DND-41 (cell line): ENCODE data around the gene KCNC4.

Source experiments
- ATAC-seq: fragments of 200-7000 bp; cut with Tn5 transposase; 3 replicates; pipeline ENCODE4 v1.9.1; 2021; ENCODE audit warnings: low read depth; ENCODE audit not compliant: insufficient read depth
- DNase-seq: peaks from one replicate; pipeline ENCODE4 v3.0.0-alpha.2; 2020
- H2AFZ ChIP-seq: 2 replicates; pipeline ENCODE4 v1.6.0; 2012; ENCODE audit warnings: low read depth, low read length
- H3K27ac ChIP-seq: 2 replicates; pipeline ENCODE4 v1.5.1; 2012; ENCODE audit warnings: low read length, inconsistent platforms
- H3K27me3 ChIP-seq: fragments of 200-600 bp; sonication (generic); 2 replicates; pipeline ENCODE4 v1.6.0; 2012; ENCODE audit warnings: low read length, mild to moderate bottlenecking, inconsistent platforms; ENCODE audit not compliant: insufficient read depth, poor library complexity
- H3K36me3 ChIP-seq: 2 replicates; pipeline ENCODE4 v1.5.1; 2012; ENCODE audit warnings: low read length, inconsistent platforms; ENCODE audit not compliant: insufficient read depth
- H3K4me1 ChIP-seq: 2 replicates; pipeline ENCODE4 v1.5.1; 2012; ENCODE audit warnings: mild to moderate bottlenecking, low read length; ENCODE audit not compliant: insufficient read depth
- H3K4me2 ChIP-seq: 2 replicates; pipeline ENCODE4 v1.6.0; 2012; ENCODE audit warnings: mild to moderate bottlenecking, moderate library complexity, low read length, inconsistent platforms; ENCODE audit not compliant: insufficient read depth
- H3K4me3 ChIP-seq, 2 experiments: fragments of 200-600 bp in 1 of 2; shearing (Covaris generic) in 1 of 2; 2 replicates each; pipeline ENCODE4 v1.5.1; 2012 to 2016; ENCODE audit warnings: inconsistent platforms in 2 of 2, low read length in 2 of 2, mild to moderate bottlenecking in 2 of 2, low read depth in 1 of 2, moderate library complexity in 1 of 2
- H3K79me2 ChIP-seq: 2 replicates; pipeline ENCODE4 v1.6.0; 2012; ENCODE audit warnings: low read length, inconsistent platforms; ENCODE audit not compliant: insufficient read depth
- H3K9ac ChIP-seq: 2 replicates; pipeline ENCODE4 v1.6.0; 2012; ENCODE audit warnings: low read depth, mild to moderate bottlenecking, inconsistent platforms, low read length, moderate library complexity
- H3K9me3 ChIP-seq: 2 replicates; pipeline ENCODE4 v1.5.1; 2012; ENCODE audit warnings: low read length, moderate library complexity, mild to moderate bottlenecking, inconsistent platforms; ENCODE audit not compliant: insufficient read depth, severe bottlenecking
- H4K20me1 ChIP-seq: 2 replicates; pipeline ENCODE4 v1.6.0; 2012; ENCODE audit warnings: low read length; ENCODE audit not compliant: insufficient read depth
- EZH2 ChIP-seq: IDR thresholded peaks from 3 replicates; pipeline ENCODE4 v1.6.1; 2012; ENCODE audit warnings: borderline replicate concordance, low read depth, mild to moderate bottlenecking, moderate library complexity, low read length, inconsistent platforms; ENCODE audit not compliant: severe bottlenecking
- TF ChIP-seq, protein P1 (sequence below): IDR thresholded peaks from 2 replicates; pipeline ENCODE4 v1.5.1; 2012; ENCODE audit warnings: borderline replicate concordance, low read length, moderate library complexity, mild to moderate bottlenecking; ENCODE audit not compliant: poor library complexity, severe bottlenecking; ENCODE audit errors: extremely low read depth

KCNC4 gene

GRCh38 chr1:110224240-110224995, 14.3 kb downstream of the KCNC4 start:
- no peak overlapping the region for H2AFZ ChIP-seq
- H3K4me1 ChIP-seq, result no peaks in the 10 kb centered on the region
- no peak overlapping the region for H3K27ac ChIP-seq
- H3K79me2 ChIP-seq, result 0 out of 2 replicates have a peak, but pooled peaks cover 2% of the 10 kb centered on the region
- H3K4me3 ChIP-seq, result no peak overlapping the region
- H3K36me3 ChIP-seq, result peaks cover 85% of the 10 kb centered on the region
- H3K27me3 ChIP-seq, result no peaks in the 10 kb centered on the region
- DNase-seq (no peak), ATAC-seq (no peak)
- H3K9me3 ChIP-seq, result no peaks in the 10 kb centered on the region
- no peak overlapping the region for H3K9ac ChIP-seq
- peaks cover 44% of the 10 kb centered on the region for H4K20me1 ChIP-seq
- H3K4me2 ChIP-seq, result no peak overlapping the region
- TF ChIP-seq, protein P1, sequence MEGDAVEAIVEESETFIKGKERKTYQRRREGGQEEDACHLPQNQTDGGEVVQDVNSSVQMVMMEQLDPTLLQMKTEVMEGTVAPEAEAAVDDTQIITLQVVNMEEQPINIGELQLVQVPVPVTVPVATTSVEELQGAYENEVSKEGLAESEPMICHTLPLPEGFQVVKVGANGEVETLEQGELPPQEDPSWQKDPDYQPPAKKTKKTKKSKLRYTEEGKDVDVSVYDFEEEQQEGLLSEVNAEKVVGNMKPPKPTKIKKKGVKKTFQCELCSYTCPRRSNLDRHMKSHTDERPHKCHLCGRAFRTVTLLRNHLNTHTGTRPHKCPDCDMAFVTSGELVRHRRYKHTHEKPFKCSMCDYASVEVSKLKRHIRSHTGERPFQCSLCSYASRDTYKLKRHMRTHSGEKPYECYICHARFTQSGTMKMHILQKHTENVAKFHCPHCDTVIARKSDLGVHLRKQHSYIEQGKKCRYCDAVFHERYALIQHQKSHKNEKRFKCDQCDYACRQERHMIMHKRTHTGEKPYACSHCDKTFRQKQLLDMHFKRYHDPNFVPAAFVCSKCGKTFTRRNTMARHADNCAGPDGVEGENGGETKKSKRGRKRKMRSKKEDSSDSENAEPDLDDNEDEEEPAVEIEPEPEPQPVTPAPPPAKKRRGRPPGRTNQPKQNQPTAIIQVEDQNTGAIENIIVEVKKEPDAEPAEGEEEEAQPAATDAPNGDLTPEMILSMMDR, result no peak
- TF ChIP-seq EZH2, result no peak

- no peaks in the 10 kb centered on the region for H3K9me3 ChIP-seq
- no peak overlapping the region for H3K9ac ChIP-seq
- H3K4me1 ChIP-seq, result no peaks in the 10 kb centered on the region
- peaks cover 81% of the 10 kb centered on the region for H3K36me3 ChIP-seq
- no peak overlapping the region for H2AFZ ChIP-seq
- no peak overlapping the region for H3K27ac ChIP-seq
- TF ChIP-seq, protein P1, result no peak
- no peak for TF ChIP-seq EZH2
- no peaks in the 10 kb centered on the region for H3K27me3 ChIP-seq
- no peak overlapping the region for H3K4me2 ChIP-seq
- peaks cover 38% of the 10 kb centered on the region for H4K20me1 ChIP-seq
- no peak overlapping the region for H3K4me3 ChIP-seq
- H3K79me2 ChIP-seq, result no peaks in the 10 kb centered on the region
- ATAC-seq (no peak), DNase-seq (no peak)
Observed at GRCh38 chr1:110225212-110225611, 15.1 kb downstream of the KCNC4 start.

- Histone ChIP-seq H3K4me3 (no peak overlapping the region), H3K9me3 (no peaks in the 10 kb centered on the region), H3K4me1 (no peaks in the 10 kb centered on the region), H3K27ac (no peak overlapping the region), H2AFZ (no peak overlapping the region), H3K4me2 (no peak overlapping the region), H3K79me2 (no peaks in the 10 kb centered on the region), H3K9ac (no peak overlapping the region), H3K27me3 (no peaks in the 10 kb centered on the region), H4K20me1 (peaks cover 37% of the 10 kb centered on the region), H3K36me3 (peaks cover 78% of the 10 kb centered on the region)
- ATAC-seq (no peak), DNase-seq (no peak)
- no peak for TF ChIP-seq EZH2
- TF ChIP-seq, protein P1, result no peak
Observed at GRCh38 chr1:110225756-110226404, 15.8 kb downstream of the KCNC4 start.
